HepG2 (cell line): ENCODE results near the gene ATP5PB. TPM values are rescaled to one million over a fixed set of nuclear protein-coding genes. Genes with fewer than 3 reads are reported as not detected.

ENCODE experiments used
- ATAC-seq: fragments of 200-7000 bp; cut with Tn5 transposase; 3 replicates; pipeline ENCODE4 v1.9.1; 2020; ENCODE audit warnings: mild to moderate bottlenecking, moderate library complexity
- BruUV-seq: library from RNA; stranded (reverse); fragments of 400-500 nt; replicated peaks from 2 replicates; lab custom pipeline; 2021; lab: Mats Ljungman, UMichigan
- CTCF ChIA-PET: fragments of 300-600 bp; formaldehyde crosslinking; extraction: SDS; loops from one replicate; lab custom pipeline; 2021; ENCODE audit warnings: low total read pairs, inconsistent platforms, low intra/inter-chr PET ratio; lab: Yijun Ruan, JAX
- POLR2A ChIA-PET: fragments of 350-600 bp; sonication (Branson Sonifier 250); formaldehyde crosslinking; loops from one replicate; lab custom pipeline; 2020; ENCODE audit warnings: antibody characterized with exemption, inconsistent platforms; lab: Yijun Ruan, JAX
- DNase-seq: peaks from one replicate; pipeline ENCODE4 v3.0.0-alpha.2; 2015; ENCODE audit warnings: low spot score
- FAIRE-seq: peaks from 3 replicates; lab custom pipeline; 2011; peaks lifted over from hg19 to GRCh38; lab: Jason Lieb, UNC
- H2AFZ ChIP-seq: one replicate; pipeline ENCODE4 v1.6.1; 2011; ENCODE audit warnings: low read length, inconsistent platforms
- H3K27ac ChIP-seq: fragments of 300-600 bp; 3 replicates; pipeline ENCODE4 v1.8.0; 2011; ENCODE audit warnings: mixed run types, mild to moderate bottlenecking, mixed read lengths, low read length, inconsistent platforms; ENCODE audit not compliant: insufficient read depth; ENCODE audit errors: extremely low read length
- H3K27me3 ChIP-seq, 2 experiments: fragments of 200-600 bp in 1 of 2; 2 replicates in 1 of 2; 3 replicates in 1 of 2; pipeline versions ENCODE4 v1.6.0 to v1.8.0; 2011; ENCODE audit warnings: low read length in 2 of 2, mild to moderate bottlenecking in 2 of 2, moderate library complexity in 2 of 2, inconsistent platforms in 1 of 2; ENCODE audit not compliant: insufficient read depth in 2 of 2, control insufficient read depth in 1 of 2
- H3K36me3 ChIP-seq, 2 experiments: fragments of 200-600 bp in 1 of 2; replicated peaks in 1 of 2; 2 replicates in 1 of 2; 3 replicates in 1 of 2; pipeline versions ENCODE4 v1.5.1 to v1.8.0; 2011; ENCODE audit warnings: low read length in 2 of 2, inconsistent platforms in 1 of 2; ENCODE audit not compliant: insufficient read depth in 2 of 2, control insufficient read depth in 1 of 2
- H3K4me1 ChIP-seq: 2 replicates; pipeline ENCODE4 v1.5.1; 2012; ENCODE audit warnings: low read length, inconsistent platforms; ENCODE audit not compliant: insufficient read depth
- H3K4me2 ChIP-seq: 2 replicates; pipeline ENCODE4 v1.6.0; 2011; ENCODE audit warnings: low read depth, low read length, inconsistent platforms
- H3K4me3 ChIP-seq, 3 experiments: fragments of 200-600 bp in 1 of 3; sonication (generic), shearing (Covaris generic) in 1 of 3; replicated peaks in 1 of 3; 2 replicates each; pipeline ENCODE4 v1.5.1; 2011 to 2016; ENCODE audit warnings: low read length in 3 of 3, inconsistent platforms in 2 of 3, low read depth in 2 of 3, mild to moderate bottlenecking in 2 of 3, control low read depth in 1 of 3, mixed read lengths in 1 of 3; ENCODE audit not compliant: insufficient read depth in 1 of 3
- H3K79me2 ChIP-seq: one replicate; pipeline ENCODE4 v1.6.1; 2011; ENCODE audit warnings: low read length, inconsistent platforms; ENCODE audit not compliant: insufficient read depth
- H3K9ac ChIP-seq: 2 replicates; pipeline ENCODE4 v1.6.0; 2011; ENCODE audit warnings: mild to moderate bottlenecking, low read depth, low read length, inconsistent platforms; ENCODE audit not compliant: insufficient read depth
- H3K9me3 ChIP-seq: 2 replicates; pipeline ENCODE4 v1.5.1; 2012; ENCODE audit warnings: mild to moderate bottlenecking, low read length
- H4K20me1 ChIP-seq: 2 replicates; pipeline ENCODE4 v1.6.0; 2011; ENCODE audit warnings: inconsistent platforms, mild to moderate bottlenecking, low read length, moderate library complexity; ENCODE audit not compliant: insufficient read depth
- FOXM1 ChIP-seq: sonication (generic); formaldehyde crosslinking; IDR thresholded peaks from 2 replicates; pipeline ENCODE4 v1.5.0; 2020; ENCODE audit warnings: missing genetic modification reagents
- GFI1 ChIP-seq: sonication (generic); formaldehyde crosslinking; IDR thresholded peaks from 2 replicates; pipeline ENCODE4 v1.5.0; 2020; ENCODE audit warnings: missing genetic modification reagents, mild to moderate bottlenecking, borderline replicate concordance
- HMGA1 ChIP-seq: sonication (generic); formaldehyde crosslinking; conservative IDR thresholded peaks from 2 replicates; pipeline ENCODE4 v1.4.0; 2020; ENCODE audit warnings: missing genetic modification reagents
- HNRNPK ChIP-seq: fragments of 200-400 bp; formaldehyde crosslinking; IDR thresholded peaks from 2 replicates; pipeline ENCODE4 v1.6.1; 2018; ENCODE audit warnings: low read length, low read depth, moderate library complexity, mild to moderate bottlenecking; ENCODE audit not compliant: poor library complexity, severe bottlenecking
- MATR3 ChIP-seq: sonication (generic); formaldehyde crosslinking; IDR thresholded peaks from 2 replicates; pipeline ENCODE4 v1.4.0; 2020; ENCODE audit warnings: missing genetic modification reagents
- MYNN ChIP-seq: sonication (generic); formaldehyde crosslinking; IDR thresholded peaks from 2 replicates; pipeline ENCODE4 v1.4.0; 2020; ENCODE audit warnings: mild to moderate bottlenecking, low read depth, missing genetic modification reagents
- SALL2 ChIP-seq: sonication (generic); formaldehyde crosslinking; IDR thresholded peaks from 2 replicates; pipeline ENCODE4 v1.8.1; 2023; ENCODE audit warnings: mild to moderate bottlenecking, missing genetic modification reagents, inconsistent platforms
- SIN3A ChIP-seq: IDR thresholded peaks from 2 replicates; pipeline ENCODE4 v1.6.1; 2011; ENCODE audit warnings: low read depth, mild to moderate bottlenecking, control low read depth, low read length, borderline replicate concordance
- TEAD2 ChIP-seq: sonication (generic); formaldehyde crosslinking; IDR thresholded peaks from 2 replicates; pipeline ENCODE4 v1.9.0; 2021; ENCODE audit warnings: missing genetic modification reagents
- THAP11 ChIP-seq: IDR thresholded peaks from 2 replicates; pipeline ENCODE4 v1.6.1; 2016; ENCODE audit warnings: missing biosample characterization, missing genetic modification reagents
- ZFP36L1 ChIP-seq: sonication (generic); formaldehyde crosslinking; IDR thresholded peaks from 2 replicates; pipeline ENCODE4 v1.8.0; 2022; ENCODE audit warnings: mild to moderate bottlenecking, missing genetic modification reagents, moderate library complexity
- ZNF292 ChIP-seq: sonication (generic); formaldehyde crosslinking; IDR thresholded peaks from 2 replicates; pipeline ENCODE4 v1.8.1; 2022; ENCODE audit warnings: mild to moderate bottlenecking, low read depth, missing genetic modification reagents, borderline replicate concordance
- ZNF317 ChIP-seq: sonication (generic); formaldehyde crosslinking; IDR thresholded peaks from 2 replicates; pipeline ENCODE4 v1.5.0; 2020; ENCODE audit warnings: mild to moderate bottlenecking, missing genetic modification reagents
- ZNF496 ChIP-seq: sonication (generic); formaldehyde crosslinking; IDR thresholded peaks from 2 replicates; pipeline ENCODE4 v1.8.1; 2023; ENCODE audit warnings: mild to moderate bottlenecking, moderate library complexity, missing genetic modification reagents; ENCODE audit not compliant: insufficient replicate concordance
- ZNF841 ChIP-seq: sonication (generic); formaldehyde crosslinking; IDR thresholded peaks from 2 replicates; pipeline ENCODE4 v1.8.1; 2023; ENCODE audit warnings: missing genetic modification reagents, borderline replicate concordance
- WGBS: methylation state at CpG from one replicate; pipeline ENCODE4 v1.1.6; 2017; ENCODE audit warnings: low lambda C conversion rate; 5-methylcytosine and 5-hydroxymethylcytosine counted together
- in situ Hi-C: cut with HindIII; loops from 2 replicates; pipeline ENCODE4 v1.10.0; 2017; ENCODE audit warnings: low pct_unique_long_range_greater_than_20kb; ENCODE audit not compliant: extremely low pct_ligation_motif_present
- intact Hi-C: fragments of 100-400 bp; cut with micrococcal nuclease; formaldehyde crosslinking; loops from one replicate; pipeline ENCODE4 v1.10.0; 2022; ENCODE audit not compliant: unreplicated experiment
- polyA plus RNA-seq, 8 experiments: library from polyadenylated mRNA; depleted of rRNA in 3 of 8; stranded (reverse) in 7 of 8; unstranded in 1 of 8; fragments of >200 nt; fragmentation: Illumina TruSeq in 4 of 8; extraction: Trizol in 4 of 8; gene quantifications; 2 replicates each; pipeline versions ENCODE4 v1.2.1 to v1.2.3, GENCODE V29; 2011 to 2016; ENCODE audit warnings: low read depth in 4 of 8, missing spikeins in 1 of 8, mixed read lengths in 1 of 8; ENCODE audit not compliant: insufficient read depth in 1 of 8
- total RNA-seq, 5 experiments: library from RNA; depleted of rRNA; stranded (reverse); fragments of >200 nt; fragmentation: Illumina TruSeq; extraction: Trizol; gene quantifications; 2 replicates each; pipeline ENCODE4 v1.2.3, GENCODE V29; 2016; ENCODE audit warnings: low read depth in 1 of 5
- TF ChIP-seq, protein P1 (sequence below): sonication (generic); formaldehyde crosslinking; IDR thresholded peaks from 2 replicates; pipeline ENCODE4 v1.4.0; 2020; ENCODE audit warnings: missing genetic modification reagents
- TF ChIP-seq, protein P2 (sequence below): sonication (generic); formaldehyde crosslinking; IDR thresholded peaks from 2 replicates; pipeline ENCODE4 v1.8.0; 2022; ENCODE audit warnings: missing genetic modification reagents, low read depth, mild to moderate bottlenecking, borderline replicate concordance
- TF ChIP-seq, protein P3 (sequence below): sonication (generic); formaldehyde crosslinking; IDR thresholded peaks from 2 replicates; pipeline ENCODE4 v1.5.0; 2020; ENCODE audit warnings: missing genetic modification reagents

ATP5PB gene
- total and polyA plus RNA-seq, 2 of the 13 experiments (the other 11 are each of a cell fraction or from before 2014, with no cell fraction given): 297 to 541 TPM

DNA sequence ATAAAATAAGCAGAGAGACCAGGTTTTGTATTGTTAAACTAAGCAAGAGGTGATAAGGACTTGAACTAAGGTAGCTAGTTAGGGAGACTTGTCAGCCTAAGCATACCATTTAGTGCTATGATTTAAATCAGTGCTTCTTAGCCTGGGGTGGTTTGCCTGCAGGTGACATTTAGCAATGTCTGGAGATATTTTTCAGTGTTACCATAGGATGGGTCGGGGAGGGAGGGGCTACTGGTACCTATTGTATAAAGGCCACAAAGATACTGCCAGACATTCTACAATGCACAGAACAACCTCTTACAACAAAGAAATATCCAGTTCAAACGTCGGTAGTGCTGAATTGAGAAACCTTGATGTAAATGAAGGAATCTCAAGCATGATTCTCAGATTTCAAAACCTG lies 3.3 kb downstream of the ATP5PB start:
- Histone ChIP-seq H2AFZ (no peak overlapping the region), H3K9me3 (no peaks in the 10 kb centered on the region), H3K27ac (no peak overlapping the region), H3K9ac (no peak overlapping the region), H4K20me1 (no peaks in the 10 kb centered on the region), H3K27me3 (no peaks in the 10 kb centered on the region; a peak in 1 of 5 replicates), H3K4me1 (peaks cover 23% of the 10 kb centered on the region), H3K4me3 (no peak overlapping the region), H3K36me3 (peaks cover 3 to 37% of the 10 kb centered on the region in 2 experiments), H3K79me2 (peaks cover 41% of the 10 kb centered on the region), H3K4me2 (no peak overlapping the region)
- POLR2A ChIA-PET: no interaction called here
- no TSS peak for BruUV-seq
- TF ChIP-seq, protein P1, sequence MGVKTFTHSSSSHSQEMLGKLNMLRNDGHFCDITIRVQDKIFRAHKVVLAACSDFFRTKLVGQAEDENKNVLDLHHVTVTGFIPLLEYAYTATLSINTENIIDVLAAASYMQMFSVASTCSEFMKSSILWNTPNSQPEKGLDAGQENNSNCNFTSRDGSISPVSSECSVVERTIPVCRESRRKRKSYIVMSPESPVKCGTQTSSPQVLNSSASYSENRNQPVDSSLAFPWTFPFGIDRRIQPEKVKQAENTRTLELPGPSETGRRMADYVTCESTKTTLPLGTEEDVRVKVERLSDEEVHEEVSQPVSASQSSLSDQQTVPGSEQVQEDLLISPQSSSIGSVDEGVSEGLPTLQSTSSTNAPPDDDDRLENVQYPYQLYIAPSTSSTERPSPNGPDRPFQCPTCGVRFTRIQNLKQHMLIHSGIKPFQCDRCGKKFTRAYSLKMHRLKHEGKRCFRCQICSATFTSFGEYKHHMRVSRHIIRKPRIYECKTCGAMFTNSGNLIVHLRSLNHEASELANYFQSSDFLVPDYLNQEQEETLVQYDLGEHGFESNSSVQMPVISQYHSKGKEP (CRISPR knock-in tag): no peak
- TF ChIP-seq SALL2 (no peak), ZNF292 (CRISPR knock-in tag) (no peak), FOXM1 (CRISPR knock-in tag) (no peak), ZNF496 (CRISPR knock-in tag) (no peak), SIN3A (no peak), ZNF841 (no peak), MYNN (CRISPR knock-in tag) (no peak), ZFP36L1 (CRISPR knock-in tag) (no peak), GFI1 (CRISPR knock-in tag) (no peak), TEAD2 (no peak), THAP11 (CRISPR knock-in tag) (no peak), ZNF317 (CRISPR knock-in tag) (no peak), HNRNPK (no peak), HMGA1 (CRISPR knock-in tag) (no peak), MATR3 (CRISPR knock-in tag) (no peak)
- TF ChIP-seq, protein P2, sequence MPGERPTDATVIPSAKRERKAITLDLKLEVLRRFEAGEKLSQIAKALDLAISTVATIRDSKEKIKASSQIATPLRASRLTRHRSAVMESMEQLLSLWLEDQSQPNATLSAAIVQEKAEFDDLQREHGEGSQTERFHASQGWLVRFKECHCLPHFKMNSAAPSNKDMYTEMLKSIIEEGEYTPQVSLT (CRISPR knock-in tag): no peak
- TF ChIP-seq, protein P3, sequence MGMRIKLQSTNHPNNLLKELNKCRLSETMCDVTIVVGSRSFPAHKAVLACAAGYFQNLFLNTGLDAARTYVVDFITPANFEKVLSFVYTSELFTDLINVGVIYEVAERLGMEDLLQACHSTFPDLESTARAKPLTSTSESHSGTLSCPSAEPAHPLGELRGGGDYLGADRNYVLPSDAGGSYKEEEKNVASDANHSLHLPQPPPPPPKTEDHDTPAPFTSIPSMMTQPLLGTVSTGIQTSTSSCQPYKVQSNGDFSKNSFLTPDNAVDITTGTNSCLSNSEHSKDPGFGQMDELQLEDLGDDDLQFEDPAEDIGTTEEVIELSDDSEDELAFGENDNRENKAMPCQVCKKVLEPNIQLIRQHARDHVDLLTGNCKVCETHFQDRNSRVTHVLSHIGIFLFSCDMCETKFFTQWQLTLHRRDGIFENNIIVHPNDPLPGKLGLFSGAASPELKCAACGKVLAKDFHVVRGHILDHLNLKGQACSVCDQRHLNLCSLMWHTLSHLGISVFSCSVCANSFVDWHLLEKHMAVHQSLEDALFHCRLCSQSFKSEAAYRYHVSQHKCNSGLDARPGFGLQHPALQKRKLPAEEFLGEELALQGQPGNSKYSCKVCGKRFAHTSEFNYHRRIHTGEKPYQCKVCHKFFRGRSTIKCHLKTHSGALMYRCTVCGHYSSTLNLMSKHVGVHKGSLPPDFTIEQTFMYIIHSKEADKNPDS (CRISPR knock-in tag): no peak
- 90% methylated on average over 3 of the region's 3 CpGs for WGBS
- CTCF ChIA-PET: no interaction called here
- ATAC-seq (no peak), DNase-seq (no peak), FAIRE-seq (no peak)
- in situ Hi-C loops: no loop called here
- intact Hi-C loops: no loop called here
